ENCODE data around the gene DENND1A. TPM values are rescaled to one million over a fixed set of nuclear protein-coding genes. Genes with fewer than 3 reads are reported as not detected.

Gene DENND1A
- total and polyA plus RNA-seq, 8 donors: 4.4 to 109 (median 21.4) TPM

DNA sequence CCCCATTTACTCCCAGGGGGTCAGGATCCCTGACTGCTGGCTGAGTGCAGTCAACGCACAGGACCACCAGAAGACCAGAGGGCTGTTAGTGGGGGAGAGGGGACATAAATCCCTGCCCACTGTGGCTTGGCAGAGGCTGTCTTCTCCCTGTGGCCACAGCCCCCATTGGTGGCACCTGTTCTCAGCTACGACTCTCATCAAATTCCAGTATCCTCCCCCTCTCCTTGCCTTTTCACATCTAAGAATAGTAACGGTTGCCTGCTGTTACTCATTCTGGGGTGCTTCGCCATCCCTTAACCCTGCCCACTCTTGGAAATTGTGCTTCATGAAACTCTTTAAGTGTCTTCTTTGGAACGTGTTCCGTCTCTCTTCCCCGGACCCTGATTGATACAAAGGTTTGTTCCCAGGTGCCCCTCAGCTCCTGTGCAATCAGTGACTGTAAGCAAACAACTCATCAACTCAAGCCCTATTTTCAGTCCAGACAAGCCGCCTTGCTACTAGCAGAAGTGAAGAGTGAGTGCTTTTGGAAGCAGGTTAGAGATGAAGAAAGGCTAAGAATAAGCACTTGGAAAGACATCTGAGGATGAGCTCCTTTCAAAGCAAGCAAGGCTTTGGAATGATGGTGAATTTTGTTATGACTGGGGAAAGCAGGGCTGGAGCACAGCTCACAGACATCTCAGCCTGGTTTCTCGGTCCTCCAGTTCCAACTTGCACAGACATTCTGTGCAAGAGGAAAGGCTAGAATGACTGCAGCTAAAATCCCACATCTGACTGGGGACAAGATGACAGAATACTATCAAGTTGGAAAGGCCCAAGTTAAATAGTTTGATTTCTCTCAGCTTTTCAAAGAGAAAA is 22.9 kb upstream of the DENND1A start:
- Histone ChIP-seq H3K4me3 (no peak overlapping the region), H3K36me3 (no peaks in the 10 kb centered on the region), H3K4me1 (no peaks in the 10 kb centered on the region), H3K27me3 (peaks cover 0 to 41% (median 4%) of the 10 kb centered on the region in 3 donors), H3K9me3 (no peaks in the 10 kb centered on the region), H3K27ac (no peak overlapping the region)
- intact Hi-C loops (cut with DNase I; ENCODE audit: low total_unique reads): no loop called here
- 59 to 73% (median 63%) methylated on average over 9 of the region's 9 CpGs for WGBS, 5 donors
- TF ChIP-seq EP300 (IDR thresholded peaks at IDR 0.05): no peak
- TF ChIP-seq, protein P1, sequence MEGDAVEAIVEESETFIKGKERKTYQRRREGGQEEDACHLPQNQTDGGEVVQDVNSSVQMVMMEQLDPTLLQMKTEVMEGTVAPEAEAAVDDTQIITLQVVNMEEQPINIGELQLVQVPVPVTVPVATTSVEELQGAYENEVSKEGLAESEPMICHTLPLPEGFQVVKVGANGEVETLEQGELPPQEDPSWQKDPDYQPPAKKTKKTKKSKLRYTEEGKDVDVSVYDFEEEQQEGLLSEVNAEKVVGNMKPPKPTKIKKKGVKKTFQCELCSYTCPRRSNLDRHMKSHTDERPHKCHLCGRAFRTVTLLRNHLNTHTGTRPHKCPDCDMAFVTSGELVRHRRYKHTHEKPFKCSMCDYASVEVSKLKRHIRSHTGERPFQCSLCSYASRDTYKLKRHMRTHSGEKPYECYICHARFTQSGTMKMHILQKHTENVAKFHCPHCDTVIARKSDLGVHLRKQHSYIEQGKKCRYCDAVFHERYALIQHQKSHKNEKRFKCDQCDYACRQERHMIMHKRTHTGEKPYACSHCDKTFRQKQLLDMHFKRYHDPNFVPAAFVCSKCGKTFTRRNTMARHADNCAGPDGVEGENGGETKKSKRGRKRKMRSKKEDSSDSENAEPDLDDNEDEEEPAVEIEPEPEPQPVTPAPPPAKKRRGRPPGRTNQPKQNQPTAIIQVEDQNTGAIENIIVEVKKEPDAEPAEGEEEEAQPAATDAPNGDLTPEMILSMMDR (IDR thresholded peaks at IDR 0.05): no peak
- no peak for TF ChIP-seq POLR2A (IDR thresholded peaks at IDR 0.05)
- TF ChIP-seq POLR2AphosphoS5 (IDR thresholded peaks at IDR 0.05): no peak
- DNase-seq: no peak

DNA sequence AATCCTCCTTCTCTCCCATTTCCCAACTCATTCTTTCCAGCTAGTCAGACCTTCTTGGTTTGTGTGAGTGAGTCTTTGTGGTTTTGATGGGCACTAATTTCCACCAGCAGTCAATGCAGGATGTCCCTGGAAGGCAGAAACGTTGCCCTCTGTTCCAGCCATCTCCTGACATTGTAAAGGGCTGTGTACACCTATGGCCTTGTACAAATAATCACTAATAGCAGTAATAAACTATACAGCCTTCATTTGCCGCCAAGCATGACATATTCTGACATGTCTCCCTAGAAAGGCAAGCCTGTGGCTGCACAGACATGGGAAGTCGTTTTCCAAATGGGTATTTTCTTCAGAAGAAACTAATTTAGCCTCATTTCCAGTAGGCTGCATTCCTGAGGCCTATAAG is 18.4 kb upstream of the DENND1A start:
- intact Hi-C loops (cut with DNase I; ENCODE audit: low total_unique reads): no loop called here
- H3K9me3 ChIP-seq: no peaks in the 10 kb centered on the region
- H3K27ac ChIP-seq: no peak overlapping the region
- no peak for DNase-seq
- WGBS, 5 donors: 38 to 68% (median 57%) methylated on average over 3 of the region's 3 CpGs
- H3K27me3 ChIP-seq: peaks cover 0 to 18% (median 4%) of the 10 kb centered on the region in 3 donors
- H3K36me3 ChIP-seq: no peaks in the 10 kb centered on the region
- H3K4me3 ChIP-seq: no peak overlapping the region
- TF ChIP-seq EP300 (IDR thresholded peaks at IDR 0.05): no peak
- TF ChIP-seq POLR2A (IDR thresholded peaks at IDR 0.05): no peak
- TF ChIP-seq POLR2AphosphoS5 (IDR thresholded peaks at IDR 0.05): no peak
- TF ChIP-seq, protein P1 (IDR thresholded peaks at IDR 0.05): no peak
- H3K4me1 ChIP-seq: no peaks in the 10 kb centered on the region

GRCh38 chr9:123947326-123947725 is 17.4 kb upstream of the DENND1A start:
- peaks cover 0 to 21% (median under 1%) of the 10 kb centered on the region in 3 donors for H3K27me3 ChIP-seq
- TF ChIP-seq EP300 (IDR thresholded peaks at IDR 0.05) (no peak), POLR2A (IDR thresholded peaks at IDR 0.05) (no peak), POLR2AphosphoS5 (IDR thresholded peaks at IDR 0.05) (no peak)
- TF ChIP-seq, protein P1 (IDR thresholded peaks at IDR 0.05): no peak
- intact Hi-C loops (cut with DNase I; ENCODE audit: low total_unique reads): no loop called here
- no peaks in the 10 kb centered on the region for H3K36me3 ChIP-seq
- H3K4me3 ChIP-seq: no peak overlapping the region
- no peaks in the 10 kb centered on the region for H3K4me1 ChIP-seq
- 92 to 98% (median 95%) methylated on average over 2 of the region's 2 CpGs for WGBS, 5 donors
- H3K27ac ChIP-seq: no peak overlapping the region
- DNase-seq: no peak
- H3K9me3 ChIP-seq: no peaks in the 10 kb centered on the region

- Histone ChIP-seq H3K4me3 (no peak overlapping the region), H3K4me1 (no peaks in the 10 kb centered on the region), H3K27ac (no peak overlapping the region), H3K9me3 (no peaks in the 10 kb centered on the region), H3K27me3 (peaks cover 0 to 12% (median 0%) of the 10 kb centered on the region in 3 donors), H3K36me3 (no peaks in the 10 kb centered on the region)
- TF ChIP-seq POLR2A (IDR thresholded peaks at IDR 0.05) (no peak), EP300 (IDR thresholded peaks at IDR 0.05) (no peak), POLR2AphosphoS5 (IDR thresholded peaks at IDR 0.05) (no peak)
- TF ChIP-seq, protein P1 (IDR thresholded peaks at IDR 0.05): no peak
- WGBS, 5 donors: 51 to 68% (median 58%) methylated on average over 8 of the region's 8 CpGs
- intact Hi-C loops (cut with DNase I; ENCODE audit: low total_unique reads): no loop called here
- DNase-seq: no peak
Observed at GRCh38 chr9:123946101-123946821, 16.3 kb upstream of the DENND1A start.
